HepG2 (cell line): ENCODE results near the gene NUDT19.

ENCODE experiments used
- CBX2 ChIP-seq, 2 experiments: fragments of 200-600 bp in 1 of 2; sonication (generic); formaldehyde crosslinking in 1 of 2; IDR thresholded peaks; 2 replicates each; pipeline versions ENCODE4 v1.7.0 to v1.8.1; 2018 to 2022; ENCODE audit warnings: low read depth in 2 of 2, low read length in 1 of 2, mild to moderate bottlenecking in 1 of 2, missing genetic modification reagents in 1 of 2
- POLR2A ChIP-seq, 2 experiments: IDR thresholded peaks; 2 replicates each; pipeline ENCODE4 v1.6.1; 2011; ENCODE audit warnings: low read depth in 2 of 2, low read length in 2 of 2, mild to moderate bottlenecking in 1 of 2, moderate library complexity in 1 of 2; ENCODE audit not compliant: insufficient read depth in 1 of 2
- ZNF883 ChIP-seq: sonication (generic); formaldehyde crosslinking; IDR thresholded peaks from 2 replicates; pipeline ENCODE4 v1.5.1; 2020; ENCODE audit warnings: mild to moderate bottlenecking, missing genetic modification reagents; ENCODE audit errors: not compliant biosample characterization

DNA sequence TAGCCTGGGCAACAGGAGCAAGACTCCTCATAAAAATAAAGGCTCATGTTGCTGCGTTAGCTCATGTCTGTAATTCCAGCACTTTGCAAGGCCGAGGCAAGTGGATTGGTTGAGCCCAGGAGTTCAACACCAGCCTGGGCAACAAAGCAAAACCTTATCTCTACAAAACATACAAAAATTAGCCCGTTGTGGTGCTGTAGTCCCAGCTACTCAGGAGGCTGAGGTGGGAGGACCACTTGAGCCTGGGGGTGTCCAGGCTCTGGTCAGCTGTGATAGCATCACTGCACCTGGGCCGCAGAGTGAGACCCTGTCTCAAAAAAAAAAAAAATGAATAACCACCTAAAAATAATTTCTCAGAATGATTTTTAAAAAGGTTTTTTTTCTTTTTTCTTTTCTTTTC is 3.9 kb upstream of the NUDT19 start:
- TF ChIP-seq POLR2A (IDR thresholded peaks at IDR 0.05; ENCODE audit: insufficient read depth in 1 of 2, low read depth in 2 of 2, low read length in 2 of 2) (no peak), CBX2 (IDR thresholded peaks at IDR 0.05; ENCODE audit: low read depth, low read length) (no peak), CBX2 (CRISPR knock-in tag; IDR thresholded peaks at IDR 0.05; ENCODE audit: low read depth) (no peak), ZNF883 (CRISPR knock-in tag) (no peak)
